T47D (cell line): ENCODE results near the gene MYH2.

Source experiments
- DNase-seq, 2 experiments: peaks; one replicate each; pipeline versions ENCODE4 v3.0.0 to v3.0.0-alpha.2; 2011 to 2012; ENCODE audit warnings: low read depth in 1 of 2, low spot score in 1 of 2
- JUND ChIP-seq: IDR thresholded peaks from 2 replicates; pipeline ENCODE4 v1.6.1; 2012; ENCODE audit warnings: low read depth
- in situ Hi-C: cut with HindIII; loops from 2 replicates; pipeline ENCODE4 v1.10.0; 2016; ENCODE audit warnings: low sequenced_read_pairs, low pct_unique_long_range_greater_than_20kb

Gene MYH2

DNA sequence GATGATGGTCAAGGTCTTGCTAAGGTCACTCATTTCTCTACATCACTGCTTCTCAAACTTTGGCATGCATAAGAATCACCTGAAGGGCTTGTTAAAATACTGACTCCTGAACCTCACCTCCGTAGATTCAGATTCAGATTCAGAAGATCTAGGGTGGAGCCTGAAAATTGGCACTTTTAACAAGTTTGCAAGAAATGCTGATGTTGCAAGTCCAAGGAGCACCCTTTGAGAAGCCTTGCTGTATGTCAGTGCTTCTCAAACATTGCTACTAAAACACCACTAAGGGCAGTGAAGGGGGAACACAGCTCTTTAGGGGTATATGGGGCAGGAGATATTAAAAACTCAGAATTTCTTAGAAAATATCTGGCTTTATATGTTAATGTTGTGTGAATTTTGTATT, 17.4 kb downstream of the MYH2 start:
- TF ChIP-seq JUND, result no peak
- DNase-seq, result no peak
- in situ Hi-C loops, result no loop called here

DNA sequence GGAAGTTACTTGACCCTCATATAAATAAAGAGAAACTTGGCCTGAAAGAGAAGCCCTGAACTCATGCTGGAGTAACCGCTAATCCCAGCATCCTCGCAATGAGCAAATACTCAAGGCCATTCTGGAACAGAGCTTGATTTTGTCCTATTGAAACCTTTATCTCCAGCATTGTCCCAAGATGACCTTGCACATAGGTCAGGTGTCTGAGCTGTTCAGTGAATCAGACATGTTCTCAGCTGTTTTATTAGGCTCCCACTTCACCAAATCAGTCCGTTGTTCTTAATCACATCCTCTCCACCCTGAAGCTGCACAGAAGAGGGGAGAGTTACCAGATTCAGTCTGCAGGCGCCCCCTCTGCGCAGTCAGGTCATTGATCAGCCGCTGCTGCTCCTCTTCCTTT, 22.0 kb downstream of the MYH2 start:
- no peak for DNase-seq
- TF ChIP-seq JUND, result no peak
- in situ Hi-C loops, result no loop called here

DNA sequence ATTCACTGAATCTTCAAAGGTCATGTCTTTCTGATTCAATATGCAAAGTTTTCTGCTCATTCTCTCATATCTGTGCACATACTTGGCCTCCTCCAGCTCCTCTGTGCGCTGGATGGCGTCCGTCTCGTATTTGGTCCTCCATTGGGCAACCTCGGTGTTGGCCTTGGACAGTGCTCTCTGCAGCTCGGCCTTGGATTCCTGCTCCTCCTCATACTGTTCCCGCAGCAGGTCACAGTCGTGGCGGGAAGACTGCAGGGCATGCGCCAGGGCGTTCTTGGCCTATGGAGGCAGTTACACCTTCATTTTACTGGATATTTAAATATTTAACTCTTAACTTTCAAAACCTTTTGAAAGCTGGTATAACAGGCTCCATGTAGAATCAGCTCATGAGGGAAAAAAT, 22.9 kb downstream of the MYH2 start:
- in situ Hi-C loops, result no loop called here
- TF ChIP-seq JUND, result no peak
- DNase-seq, result no peak

DNA sequence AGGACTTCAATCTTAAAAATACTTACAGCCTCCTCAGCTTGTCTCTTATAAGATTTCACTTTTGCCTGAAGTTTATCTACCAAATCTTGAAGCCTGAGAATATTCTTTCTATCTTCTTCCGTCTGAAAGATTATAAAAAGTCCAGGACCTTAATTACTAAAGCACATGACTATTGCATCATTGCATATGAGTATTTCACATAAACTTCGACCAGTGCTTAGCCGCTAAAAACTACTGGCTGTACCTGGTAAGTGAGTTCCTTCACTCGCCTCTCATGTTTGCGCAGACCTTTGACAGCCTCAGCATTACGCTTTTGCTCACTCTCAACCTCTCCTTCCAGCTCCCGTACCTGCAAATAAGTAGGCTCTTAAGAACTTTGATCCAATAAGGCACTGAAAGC, 26.4 kb downstream of the MYH2 start:
- DNase-seq, result no peak
- no peak for TF ChIP-seq JUND
- in situ Hi-C loops, result no loop called here

DNA sequence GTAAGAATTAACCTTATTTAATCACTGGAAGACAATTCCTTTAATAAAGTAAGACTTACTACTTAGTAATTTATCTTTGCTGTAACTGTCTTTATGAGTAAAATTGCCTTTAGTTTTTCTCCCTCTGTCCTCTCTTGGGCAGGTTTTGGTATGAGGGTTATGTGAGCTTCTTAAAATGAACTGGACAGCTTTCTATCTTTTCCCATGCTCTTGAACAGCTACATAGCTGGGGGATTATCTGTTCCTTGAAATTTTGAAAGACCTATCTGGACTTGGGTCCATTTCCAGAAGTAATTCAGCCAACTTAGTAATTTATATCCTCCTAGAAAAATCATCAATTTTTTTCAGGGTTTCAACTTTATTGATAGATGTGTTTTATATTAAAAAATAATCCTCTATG, 27.5 kb downstream of the MYH2 start:
- TF ChIP-seq JUND, result no peak
- no peak for DNase-seq
- in situ Hi-C loops, result no loop called here

DNA sequence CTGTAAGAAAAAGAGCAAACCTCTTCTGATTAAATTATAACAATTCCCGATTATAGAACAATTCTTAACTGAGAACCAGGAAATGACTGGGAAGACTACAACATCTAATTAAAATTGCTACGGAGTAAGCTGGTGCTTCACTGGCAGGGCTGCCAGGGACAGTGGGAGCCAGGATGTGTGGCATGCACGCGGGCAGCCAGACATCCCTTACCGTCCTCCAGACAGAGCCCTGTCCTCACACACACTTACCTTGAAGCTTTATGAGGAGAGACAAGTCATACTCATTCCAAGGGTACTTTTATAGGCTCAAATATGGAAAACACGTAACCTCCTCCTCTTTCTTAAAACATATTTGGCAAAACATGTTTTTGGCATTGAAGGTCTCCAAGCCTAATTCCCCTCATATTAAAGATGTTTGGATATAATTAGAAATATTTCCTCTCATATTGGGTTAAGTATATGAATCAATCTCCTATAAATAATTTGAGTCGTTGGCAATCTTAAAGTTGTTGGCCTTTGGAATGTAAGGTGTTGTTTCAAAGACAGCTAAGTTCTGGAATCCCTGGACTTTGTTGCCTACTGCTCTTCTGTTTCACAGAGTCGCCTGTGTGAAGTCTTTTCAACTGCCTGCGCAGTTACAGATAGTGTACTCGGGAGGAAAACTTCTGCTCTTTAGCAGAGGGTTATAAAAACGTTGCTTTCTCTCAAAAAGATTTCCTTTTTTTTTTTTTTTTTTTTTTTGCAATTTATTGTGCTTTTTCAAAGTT, 31.0 kb downstream of the MYH2 start, which contains the start of gene MYH1:
MYH1 (minus strand) TSS at position 272 of the 767 bp plus-strand sequence. CDS start 1,900 bp downstream, outside the sequence.
- in situ Hi-C loops, result no loop called here
- DNase-seq, result no peak
- TF ChIP-seq JUND, result no peak

DNA sequence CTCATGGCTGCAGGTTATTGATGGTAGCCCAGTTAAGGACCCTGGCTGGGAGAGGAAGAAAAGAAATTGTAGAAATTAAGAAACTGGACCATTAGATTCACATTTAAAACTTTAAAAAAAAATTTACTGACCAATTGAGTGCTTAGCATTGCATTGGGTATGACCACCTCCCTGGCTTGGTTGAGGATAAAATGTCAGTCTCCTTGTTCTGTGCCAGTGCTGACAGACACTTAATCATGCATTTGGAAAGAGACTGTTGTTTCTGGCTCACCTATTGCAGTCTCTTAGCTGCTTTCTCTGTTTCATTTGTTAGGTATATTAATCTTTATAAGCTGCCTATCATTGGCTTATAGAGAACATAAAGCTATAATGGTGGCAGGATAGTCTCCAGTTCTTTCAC, 32.8 kb downstream of the MYH2 start:
- no peak for TF ChIP-seq JUND
- in situ Hi-C loops, result no loop called here

DNA sequence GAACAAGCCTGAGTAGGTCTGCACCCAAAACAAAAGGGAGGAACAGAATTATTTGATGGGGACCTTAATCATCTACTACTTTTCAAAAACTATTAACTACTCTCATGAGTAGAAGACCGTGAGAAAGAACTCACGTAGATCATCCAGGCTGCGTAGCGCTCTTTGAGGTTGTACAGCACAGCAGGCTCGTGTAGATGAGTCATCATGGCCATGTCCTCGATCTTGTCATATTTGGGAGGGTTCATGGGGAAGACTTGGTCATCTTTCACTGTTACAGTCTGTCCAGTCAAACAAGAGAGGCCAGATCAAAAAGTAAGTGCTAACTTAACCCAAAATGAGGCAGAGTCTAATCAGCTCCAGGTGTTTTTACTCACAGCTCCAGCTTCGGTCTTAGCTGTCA, 33.4 kb downstream of the MYH2 start:
- in situ Hi-C loops, result no loop called here
- DNase-seq, result no peak

More for the DNA sequence above, 32.8 kb downstream of the MYH2 start:
- no peak for DNase-seq

DNA sequence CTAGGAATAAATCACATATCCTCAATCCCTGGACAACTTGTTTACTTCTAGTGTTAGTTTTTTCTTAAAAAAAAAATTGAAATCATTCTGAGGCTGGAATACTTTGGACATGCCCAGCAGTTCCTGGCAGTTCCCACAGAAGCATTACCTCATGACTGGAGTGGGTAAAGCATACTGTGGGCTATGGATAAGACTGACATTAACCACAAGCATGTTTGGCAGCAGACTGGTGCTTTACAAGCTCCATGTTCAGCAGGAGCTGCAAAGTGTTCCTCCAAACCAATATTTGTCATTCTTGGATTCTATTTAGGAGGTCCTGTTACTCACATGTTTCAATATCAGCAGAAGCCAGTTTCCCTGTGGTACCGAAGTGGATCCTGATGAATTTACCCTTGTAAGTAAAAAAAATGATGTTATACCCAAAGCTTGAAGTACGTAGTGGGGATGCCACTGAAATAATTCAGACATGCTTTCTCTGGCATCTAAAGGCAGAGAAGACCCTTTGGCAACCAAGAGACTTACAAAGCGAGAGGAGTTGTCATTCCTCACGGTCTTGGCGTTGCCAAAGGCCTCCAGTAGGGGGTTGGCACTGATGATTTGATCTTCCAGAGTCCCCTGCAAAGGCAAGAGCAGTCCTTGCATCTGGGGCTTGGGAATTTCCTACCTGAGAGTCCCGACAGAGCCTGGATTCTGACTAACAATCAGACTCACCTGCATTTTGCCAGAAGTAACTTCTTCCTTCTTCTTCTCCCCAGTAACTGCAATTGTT, 36.0 kb downstream of the MYH2 start:
- in situ Hi-C loops, result no loop called here
- no peak for DNase-seq
- no peak for TF ChIP-seq JUND

More for the DNA sequence above, 33.4 kb downstream of the MYH2 start:
- TF ChIP-seq JUND, result no peak

DNA sequence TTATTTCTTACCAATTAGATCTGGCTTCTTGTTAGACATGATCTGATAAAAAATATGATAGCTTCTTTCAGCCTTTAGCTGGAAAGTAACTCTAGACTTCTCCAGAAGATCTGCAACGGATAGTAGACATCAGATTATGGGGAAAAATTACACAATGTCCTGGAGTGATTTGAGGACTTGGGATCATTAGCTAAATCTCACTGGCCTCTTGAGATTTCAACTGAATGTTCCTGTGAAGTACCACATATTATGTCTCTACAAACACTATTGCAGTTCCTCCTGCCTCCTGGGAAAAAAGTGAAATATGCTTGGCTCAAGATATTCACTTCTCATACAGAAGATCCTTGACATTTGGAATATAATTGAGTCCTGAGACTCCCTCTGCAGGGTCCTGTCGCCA, 36.6 kb downstream of the MYH2 start:
- in situ Hi-C loops, result no loop called here
- no peak for DNase-seq
- no peak for TF ChIP-seq JUND

DNA sequence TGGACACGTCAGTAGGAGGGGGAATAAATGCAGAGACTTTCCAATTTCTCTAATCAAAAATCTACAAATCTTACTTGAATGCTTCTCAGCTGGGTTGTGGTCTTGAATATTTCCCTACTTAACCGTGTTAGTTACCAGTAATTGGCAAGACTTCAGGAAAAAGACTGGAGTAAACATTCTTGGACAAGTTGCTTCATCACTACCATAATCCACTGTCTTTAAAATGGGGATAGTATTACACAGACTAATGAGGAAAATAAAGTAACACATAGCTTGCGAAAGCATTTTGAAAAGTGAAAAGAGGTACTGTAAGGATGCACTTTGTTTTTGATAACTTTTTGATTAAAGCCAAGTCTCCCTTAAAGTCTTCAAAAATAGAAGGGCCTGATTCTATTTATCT, 49.5 kb downstream of the MYH2 start:
- no peak for DNase-seq
- TF ChIP-seq JUND, result no peak
- in situ Hi-C loops, result no loop called here

DNA sequence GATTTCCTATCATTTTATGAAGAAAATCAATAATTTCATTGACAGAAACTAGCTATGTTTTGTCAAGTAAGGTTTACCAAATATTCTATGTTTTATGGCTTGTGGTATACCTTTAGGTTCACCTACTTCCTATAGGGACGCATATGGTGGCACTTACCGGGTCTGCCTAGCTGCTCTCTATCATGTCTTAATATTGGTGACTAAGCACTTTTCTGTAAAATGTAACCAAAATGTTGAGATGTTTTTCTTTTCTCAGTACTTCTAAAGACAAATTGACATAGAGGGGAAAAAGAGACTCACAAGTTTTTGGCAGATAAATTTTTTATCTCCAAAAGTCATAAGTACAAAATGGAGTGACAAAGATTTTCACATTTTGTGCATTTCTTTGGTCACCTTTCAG, 57.5 kb downstream of the MYH2 start:
- in situ Hi-C loops, result no loop called here
- no peak for DNase-seq
- TF ChIP-seq JUND, result no peak

DNA sequence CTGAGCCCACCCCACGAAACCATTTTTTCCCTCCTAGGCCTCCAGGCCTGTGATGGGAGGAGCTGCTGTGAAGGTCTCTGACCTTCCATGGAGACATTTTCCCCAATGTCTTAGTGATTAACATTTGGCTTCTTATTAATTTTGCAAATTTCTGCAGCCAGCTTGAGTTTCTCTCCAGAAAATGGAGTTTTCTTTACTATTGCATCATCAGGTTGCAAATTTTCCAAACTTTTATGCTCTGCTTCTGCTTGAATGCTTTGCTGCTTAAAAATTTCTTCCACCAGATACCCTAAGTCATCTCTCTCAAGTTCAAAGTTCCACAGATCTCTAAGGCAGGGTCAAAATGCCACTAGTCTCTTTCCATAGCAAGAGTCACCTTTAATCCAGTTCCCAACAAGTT, 67.2 kb downstream of the MYH2 start:
- in situ Hi-C loops, result no loop called here

More for the DNA sequence above, 67.2 kb downstream of the MYH2 start:
- no peak for DNase-seq
- no peak for TF ChIP-seq JUND
